Tibial artery (tissue), 4 donors: ENCODE results near the gene SFMBT2.

Experiments
- DNase-seq, 2 donors: peaks; one replicate each; pipeline ENCODE4 v3.0.0-alpha.2; 2019
- H3K27ac ChIP-seq, 2 donors: fragments of 200-600 bp; sonication (generic) in 1 of 2; 1 replicate in 1 of 2; 2 replicates in 1 of 2; pipeline ENCODE4 v1.5.1; 2018 to 2019; ENCODE audit warnings: mild to moderate bottlenecking in 1 of 2
- H3K27me3 ChIP-seq, 2 donors: fragments of 200-600 bp; sonication (generic) in 1 of 2; one replicate each; pipeline versions ENCODE4 v1.5.1 to v1.6.0; 2016 to 2019
- H3K36me3 ChIP-seq, 3 donors: fragments of 200-600 bp; sonication (generic) in 2 of 3; one replicate each; pipeline ENCODE4 v1.5.1; 2016 to 2019; ENCODE audit warnings: mild to moderate bottlenecking in 2 of 3
- H3K4me1 ChIP-seq, 4 donors: fragments of 200-600 bp; sonication (generic) in 2 of 4; 1 replicate in 3 of 4; 2 replicates in 1 of 4; pipeline ENCODE4 v1.5.1; 2016 to 2019
- H3K4me3 ChIP-seq, 2 donors: fragments of 200-600 bp; sonication (generic) in 1 of 2; 1 replicate in 1 of 2; 2 replicates in 1 of 2; pipeline ENCODE4 v1.5.1; 2018 to 2019; ENCODE audit warnings: mild to moderate bottlenecking in 2 of 2
- H3K9me3 ChIP-seq, 3 donors: fragments of 200-600 bp; sonication (generic) in 1 of 3; one replicate each; pipeline ENCODE4 v1.5.1; 2016 to 2019
- CTCF ChIP-seq, 2 experiments: fragments of 200-600 bp in 1 of 2; fragments of 450-650 bp in 1 of 2; IDR thresholded peaks; one replicate each; pipeline ENCODE4 v1.5.1; 2017 to 2019; ENCODE audit warnings: antibody characterized with exemption in 2 of 2, mild to moderate bottlenecking in 1 of 2, moderate library complexity in 1 of 2
- intact Hi-C: fragments of 100-400 bp; cut with DNase I; formaldehyde crosslinking; loops from one replicate; pipeline ENCODE4 v1.15.0; 2023; ENCODE audit warnings: low total_unique reads

Gene SFMBT2

GRCh38 chr10:7248148-7248547 lies 162.7 kb downstream of the SFMBT2 start:
- no peak for DNase-seq
- no peak for TF ChIP-seq CTCF (IDR thresholded peaks at IDR 0.05)
- intact Hi-C loops = no loop called here

GRCh38 chr10:7245505-7245904 lies 165.3 kb downstream of the SFMBT2 start:
- H3K4me1 ChIP-seq = no peaks in the 10 kb centered on the region
- peaks cover 0 to 13% (median 0%) of the 10 kb centered on the region in 3 donors for H3K36me3 ChIP-seq
- intact Hi-C loops = no loop called here
- DNase-seq = no peak
- H3K4me3 ChIP-seq = no peak overlapping the region
- H3K27me3 ChIP-seq = no peaks in the 10 kb centered on the region
- TF ChIP-seq CTCF (IDR thresholded peaks at IDR 0.05) = no peak
- no peaks in the 10 kb centered on the region for H3K9me3 ChIP-seq
- H3K27ac ChIP-seq = no peak overlapping the region

More at GRCh38 chr10:7248148-7248547, 162.7 kb downstream of the SFMBT2 start:
- H3K4me3 ChIP-seq = no peak overlapping the region
- H3K36me3 ChIP-seq = peaks cover 0 to 3% (median 0%) of the 10 kb centered on the region in 3 donors
- no peaks in the 10 kb centered on the region for H3K27me3 ChIP-seq
- H3K27ac ChIP-seq = no peak overlapping the region
- no peaks in the 10 kb centered on the region for H3K9me3 ChIP-seq
- H3K4me1 ChIP-seq = no peaks in the 10 kb centered on the region

- Histone ChIP-seq H3K36me3 (peaks cover 0 to 13% (median 0%) of the 10 kb centered on the region in 3 donors), H3K9me3 (no peaks in the 10 kb centered on the region), H3K27me3 (no peaks in the 10 kb centered on the region), H3K27ac (no peak overlapping the region), H3K4me3 (no peak overlapping the region), H3K4me1 (no peaks in the 10 kb centered on the region)
- no peak for TF ChIP-seq CTCF (IDR thresholded peaks at IDR 0.05)
- intact Hi-C loops = no loop called here
- DNase-seq = no peak
Observed at GRCh38 chr10:7243873-7244272, 167.0 kb downstream of the SFMBT2 start.

GRCh38 chr10:7243139-7243538 lies 167.7 kb downstream of the SFMBT2 start:
- no peak for TF ChIP-seq CTCF (IDR thresholded peaks at IDR 0.05)
- H3K27me3 ChIP-seq = no peaks in the 10 kb centered on the region
- no peak overlapping the region for H3K27ac ChIP-seq
- intact Hi-C loops = no loop called here
- H3K4me3 ChIP-seq = no peak overlapping the region
- no peaks in the 10 kb centered on the region for H3K9me3 ChIP-seq
- no peak for DNase-seq
- H3K4me1 ChIP-seq = no peaks in the 10 kb centered on the region
- peaks cover 0 to 13% (median 0%) of the 10 kb centered on the region in 3 donors for H3K36me3 ChIP-seq

- no peak overlapping the region for H3K27ac ChIP-seq
- DNase-seq = no peak
- H3K36me3 ChIP-seq = peaks cover 0 to 13% (median 0%) of the 10 kb centered on the region in 3 donors
- H3K27me3 ChIP-seq = no peaks in the 10 kb centered on the region
- no peak for TF ChIP-seq CTCF (IDR thresholded peaks at IDR 0.05)
- H3K4me3 ChIP-seq = no peak overlapping the region
- intact Hi-C loops = no loop called here
- no peaks in the 10 kb centered on the region for H3K4me1 ChIP-seq
- peaks cover 0 to 5% (median 0%) of the 10 kb centered on the region in 3 donors for H3K9me3 ChIP-seq
Observed at GRCh38 chr10:7239312-7239985, 171.4 kb downstream of the SFMBT2 start.
